IPS-NIHi11 (cell line): Measurements from ENCODE around the gene SLC10A2.
"Not testable (repeated sequence)": the region's sequence is repeated elsewhere in the genome, so short reads cannot be mapped to it uniquely, and the experiment has no call there.

Source experiments
- DNase-seq: peaks from one replicate; pipeline ENCODE4 v3.0.0; 2012; ENCODE audit warnings: mixed read lengths, low spot score

SLC10A2 gene

GRCh38 chr13:103066079-103066780, at the start of gene SLC10A2:
Gene SLC10A2, minus strand, starts transcription at chr13:103066417. Its CDS starts 168 bp downstream, at chr13:103066249.
- DNase-seq, result no peak

GRCh38 chr13:103107580-103107979, 41.4 kb upstream of the SLC10A2 start:
- no peak for DNase-seq

GRCh38 chr13:103104340-103104739, 38.1 kb upstream of the SLC10A2 start:
- DNase-seq, result peak; percentile 10

GRCh38 chr13:103103456-103103855, 37.2 kb upstream of the SLC10A2 start:
- DNase-seq, result not testable (repeated sequence)

- DNase-seq, result no peak
These were observed 36.3 kb upstream of the SLC10A2 start for GRCh38 chr13:103102482-103102881.

GRCh38 chr13:103101901-103102300, 35.7 kb upstream of the SLC10A2 start:
- DNase-seq, result no peak

GRCh38 chr13:103101500-103101899, 35.3 kb upstream of the SLC10A2 start:
- DNase-seq, result no peak

- no peak for DNase-seq
These were observed 34.6 kb upstream of the SLC10A2 start for GRCh38 chr13:103100830-103101229.

- no peak for DNase-seq
These were observed 33.6 kb upstream of the SLC10A2 start for GRCh38 chr13:103099722-103100293.

- no peak for DNase-seq
These were observed 32.3 kb upstream of the SLC10A2 start for GRCh38 chr13:103098535-103098934.

- no peak for DNase-seq
These were observed 31.2 kb upstream of the SLC10A2 start for GRCh38 chr13:103097366-103097928.

- not testable (repeated sequence) for DNase-seq
These were observed 27.4 kb upstream of the SLC10A2 start for GRCh38 chr13:103093649-103094048.

GRCh38 chr13:103087275-103087674, 21.1 kb upstream of the SLC10A2 start:
- no peak for DNase-seq

GRCh38 chr13:103081435-103081834, 15.2 kb upstream of the SLC10A2 start:
- DNase-seq, result no peak

GRCh38 chr13:103078158-103078557, 11.9 kb upstream of the SLC10A2 start:
- no peak for DNase-seq

GRCh38 chr13:103068836-103069235, 2.6 kb upstream of the SLC10A2 start:
- DNase-seq, result no peak

- DNase-seq, result peak; percentile 58
These were observed 1.7 kb upstream of the SLC10A2 start for GRCh38 chr13:103067751-103068555.

GRCh38 chr13:103066781-103067345, 646 bp upstream of the SLC10A2 start:
- DNase-seq, result no peak

- DNase-seq, result no peak
These were observed 2.8 kb downstream of the SLC10A2 start for GRCh38 chr13:103063376-103063775.

GRCh38 chr13:103062079-103062478, 4.1 kb downstream of the SLC10A2 start:
- no peak for DNase-seq

- no peak for DNase-seq
These were observed 10.2 kb downstream of the SLC10A2 start for GRCh38 chr13:103056008-103056407.

- no peak for DNase-seq
These were observed 11.1 kb downstream of the SLC10A2 start for GRCh38 chr13:103055166-103055565.
